Loucy (cell line): Measurements from ENCODE around the gene BUB1B.
"Not testable (repeated sequence)": the region's sequence is repeated elsewhere in the genome, so short reads cannot be mapped to it uniquely, and the experiment has no call there.

Experiments
- EZH2phosphoT487 ChIP-seq: fragments of 200-600 bp; IDR thresholded peaks from 2 replicates; pipeline ENCODE4 v1.6.1; 2018; ENCODE audit warnings: antibody characterized with exemption, mild to moderate bottlenecking, moderate library complexity, borderline replicate concordance
- TF ChIP-seq, protein P1 (sequence below): fragments of 200-600 bp; sonication (generic); conservative IDR thresholded peaks from 2 replicates; pipeline ENCODE4 v1.5.1; 2014; ENCODE audit warnings: mild to moderate bottlenecking, antibody characterized with exemption, low read length

DNA sequence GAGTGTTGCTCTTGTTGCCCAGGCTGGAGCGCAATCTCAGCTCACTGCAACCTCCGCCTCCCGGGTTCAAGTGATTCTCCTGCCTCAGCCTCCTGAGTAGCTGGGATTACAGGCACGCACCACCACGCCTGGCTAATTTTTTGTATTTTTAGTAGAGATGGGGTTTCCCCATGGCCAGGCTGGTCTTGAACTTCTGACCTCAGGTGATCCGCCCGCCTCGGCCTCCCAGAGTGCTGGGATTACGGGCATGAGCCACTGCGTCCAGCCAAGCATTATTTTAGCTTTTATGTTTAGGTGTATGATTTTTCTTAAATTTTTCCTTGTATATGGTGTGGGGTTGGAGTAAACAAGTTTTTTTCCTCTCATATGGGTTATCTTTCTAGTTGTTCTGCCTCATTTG is 6.5 kb downstream of the BUB1B start:
- TF ChIP-seq, protein P1, sequence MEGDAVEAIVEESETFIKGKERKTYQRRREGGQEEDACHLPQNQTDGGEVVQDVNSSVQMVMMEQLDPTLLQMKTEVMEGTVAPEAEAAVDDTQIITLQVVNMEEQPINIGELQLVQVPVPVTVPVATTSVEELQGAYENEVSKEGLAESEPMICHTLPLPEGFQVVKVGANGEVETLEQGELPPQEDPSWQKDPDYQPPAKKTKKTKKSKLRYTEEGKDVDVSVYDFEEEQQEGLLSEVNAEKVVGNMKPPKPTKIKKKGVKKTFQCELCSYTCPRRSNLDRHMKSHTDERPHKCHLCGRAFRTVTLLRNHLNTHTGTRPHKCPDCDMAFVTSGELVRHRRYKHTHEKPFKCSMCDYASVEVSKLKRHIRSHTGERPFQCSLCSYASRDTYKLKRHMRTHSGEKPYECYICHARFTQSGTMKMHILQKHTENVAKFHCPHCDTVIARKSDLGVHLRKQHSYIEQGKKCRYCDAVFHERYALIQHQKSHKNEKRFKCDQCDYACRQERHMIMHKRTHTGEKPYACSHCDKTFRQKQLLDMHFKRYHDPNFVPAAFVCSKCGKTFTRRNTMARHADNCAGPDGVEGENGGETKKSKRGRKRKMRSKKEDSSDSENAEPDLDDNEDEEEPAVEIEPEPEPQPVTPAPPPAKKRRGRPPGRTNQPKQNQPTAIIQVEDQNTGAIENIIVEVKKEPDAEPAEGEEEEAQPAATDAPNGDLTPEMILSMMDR: not testable (repeated sequence)
- not testable (repeated sequence) for TF ChIP-seq EZH2phosphoT487
